Heart right ventricle (tissue), 16 donors: Measurements from ENCODE around the gene GALNTL6. TPM values are rescaled to one million over a fixed set of nuclear protein-coding genes. Genes with fewer than 3 reads are reported as not detected.
A peak's percentile ranks its signal among the peaks of the same experiment; 100 is the strongest.

Experiments
- ATAC-seq, 8 donors: fragments of 200-7000 bp; cut with Tn5 transposase; one replicate each; pipeline ENCODE4 v1.9.1; 2020; ENCODE audit warnings: mild to moderate bottlenecking in 8 of 8, moderate library complexity in 8 of 8, moderate number of reproducible peaks in 1 of 8
- DNase-seq, 2 donors: peaks; one replicate each; pipeline ENCODE4 v3.0.0-alpha.2; 2020
- H3K27ac ChIP-seq, 10 donors: fragments of 200-600 bp; sonication (generic) in 2 of 10; one replicate each; pipeline versions ENCODE4 v1.5.0 to v1.8.0; 2020 to 2022; ENCODE audit warnings: mild to moderate bottlenecking in 3 of 10
- H3K27me3 ChIP-seq, 7 donors: fragments of 200-600 bp; one replicate each; pipeline ENCODE4 v1.8.0; 2021 to 2022; ENCODE audit warnings: mild to moderate bottlenecking in 2 of 7
- H3K36me3 ChIP-seq, 9 donors: fragments of 200-600 bp; sonication (generic) in 1 of 9; one replicate each; pipeline versions ENCODE4 v1.5.0 to v1.8.0; 2020 to 2022; ENCODE audit warnings: mild to moderate bottlenecking in 2 of 9
- H3K4me1 ChIP-seq, 9 donors: fragments of 200-600 bp; sonication (generic) in 1 of 9; one replicate each; pipeline versions ENCODE4 v1.5.0 to v1.8.0; 2020 to 2022; ENCODE audit warnings: mild to moderate bottlenecking in 4 of 9
- H3K4me3 ChIP-seq, 10 donors: fragments of 200-600 bp; sonication (generic) in 2 of 10; one replicate each; pipeline versions ENCODE4 v1.5.0 to v1.8.0; 2020 to 2022; ENCODE audit warnings: mild to moderate bottlenecking in 7 of 10, moderate library complexity in 2 of 10
- H3K9me3 ChIP-seq, 11 donors: fragments of 200-600 bp in 10 of 11; sonication (generic) in 2 of 11; one replicate each; pipeline versions ENCODE4 v1.5.0 to v1.8.0; 2013 to 2022; ENCODE audit warnings: mild to moderate bottlenecking in 2 of 11, control low read depth in 1 of 11, moderate library complexity in 1 of 11
- CTCF ChIP-seq, 9 donors: fragments of 200-600 bp; sonication (generic) in 2 of 9; IDR thresholded peaks; one replicate each; pipeline versions ENCODE4 v1.5.0 to v1.8.0; 2021 to 2022; ENCODE audit warnings: antibody characterized with exemption in 9 of 9, mild to moderate bottlenecking in 5 of 9, moderate library complexity in 1 of 9
- WGBS, 2 donors: extraction: QIAGEN DNeasy Blood & Tissue Kit; methylation state at CpG; one replicate each; pipeline ENCODE4 v1.1.7; 2013; ENCODE audit warnings: inconsistent platforms in 1 of 2; 5-methylcytosine and 5-hydroxymethylcytosine counted together
- intact Hi-C, 10 donors: fragments of 100-400 bp; cut with DNase I; formaldehyde crosslinking; loops; one replicate each; pipeline versions ENCODE4 v1.11.1 to v1.14.2; 2022
- polyA plus RNA-seq, 2 donors: library from polyadenylated mRNA; stranded (reverse); fragments of 200-250 nt; gene quantifications; one replicate each; pipeline ENCODE4 v1.2.3, GENCODE V29; 2013
- total RNA-seq, 10 donors: library from RNA; stranded (reverse); fragmentation: NEBNext Ultra II Directional in 3 of 10; extraction: Animal tissue kit (Norgen Biotek cat#: 25700) in 3 of 10; gene quantifications; one replicate each; pipeline versions ENCODE4 v1.2.1 to v1.2.4, GENCODE V29; 2021 to 2023
- donor health status: Arrhythmogenic right ventricular cardiomyopathy.
- donor health status: ischemic (EF 13 %, LVEDD 7.1; RV severe dilation, severe dysfunction).
- donor health status: healthy with polysubstance abuse.
- donor health status: DM: no; HTN: yes; CAD: no.
- donor health status: DM: no; HTN: no; CAD: no.
- donor health status: ischemic (EF 25% LVEDD 6.9; RV normal size, moderate dysfunction).
- donor health status: ischemic (EF 25% LVEDD 5.7; RV mildly dilated, moderate dysfunction).
- donor health status: healthy.
- donor health status: DM: yes; HTN: yes; CAD: no.
- donor health status: Ischemic cardiomyopathy.
- donor health status: ischemic (EF 35%, LVEDD 5.7; RV mildly dilated, moderate dysfunction).
- donor health status: nonischemic (EF 11% LVEDD 7.7; RV severe dilation, severe dysfunction).
- donor health status: DM: yes; HTN: yes; CAD: no.
- donor health status: PGD.
- donor health status: ischemic (EF 29% LVEDD 5.4; RV normal size, mild dysfunction).
- donor health status: nonischemic (EF 23%, LVEDD 6.1; RV moderate dilation, normal function).

Gene GALNTL6
- total and polyA plus RNA-seq, 12 donors = 0.14 to 2.6 (median 0.49) TPM; not detected in 6

GRCh38 chr4:173025131-173025530 lies 1211.9 kb downstream of the GALNTL6 start:
- H3K4me3 ChIP-seq = no peak overlapping the region
- no peak overlapping the region for H3K27ac ChIP-seq
- peak in 7 of 8 donors; percentile 69 to 84 (median 80) for ATAC-seq
- DNase-seq = peak in 1 of 2 donors; percentile 72
- H3K9me3 ChIP-seq = no peaks in the 10 kb centered on the region
- H3K27me3 ChIP-seq = no peaks in the 10 kb centered on the region
- intact Hi-C loops = loop anchor here in 6 of 10 donors (1.0 to 10.0 kb wide), 7 partner anchors 140 to 390 kb away; partner anchors contain the start of gene GALNT7 (in 1 of the 6)
- WGBS, 2 donors = 98 to 100% methylated on average over 1 of the region's 1 CpG
- H3K4me1 ChIP-seq = peaks cover 0 to 8% (median 0%) of the 10 kb centered on the region in 9 donors
- TF ChIP-seq CTCF (IDR thresholded peaks at IDR 0.05) = peak; percentile 38 to 77 (median 71)
- no peaks in the 10 kb centered on the region for H3K36me3 ChIP-seq

GRCh38 chr4:173037242-173037641 lies 1224.0 kb downstream of the GALNTL6 start:
- no peaks in the 10 kb centered on the region for H3K36me3 ChIP-seq
- ATAC-seq = no peak
- H3K4me3 ChIP-seq = no peak overlapping the region
- H3K27ac ChIP-seq = no peak overlapping the region
- no peaks in the 10 kb centered on the region for H3K9me3 ChIP-seq
- intact Hi-C loops = loop anchor here in 1 of 10 donors (5.0 kb wide), 1 partner anchor 135 kb away; no protein-coding TSS in a partner anchor
- no peak for TF ChIP-seq CTCF (IDR thresholded peaks at IDR 0.05)
- peaks cover 0 to 5% (median 0%) of the 10 kb centered on the region in 7 donors for H3K27me3 ChIP-seq
- H3K4me1 ChIP-seq = peaks cover 0 to 29% (median 15%) of the 10 kb centered on the region in 9 donors
- DNase-seq = no peak
- WGBS, 2 donors = 98 to 100% methylated on average over 1 of the region's 1 CpG

- H3K27ac ChIP-seq = peak overlapping the region in 1 of 10 donors; percentile 11
- intact Hi-C loops = loop anchor here in 1 of 10 donors (5.0 kb wide), 1 partner anchor 134 kb away; no protein-coding TSS in a partner anchor
- no peaks in the 10 kb centered on the region for H3K9me3 ChIP-seq
- ATAC-seq (no peak), DNase-seq (no peak)
- 60 to 64% methylated on average over 6 of the region's 6 CpGs for WGBS, 2 donors
- no peaks in the 10 kb centered on the region for H3K36me3 ChIP-seq
- no peak overlapping the region for H3K4me3 ChIP-seq
- peaks cover 0 to 29% (median 15%) of the 10 kb centered on the region in 9 donors for H3K4me1 ChIP-seq
- TF ChIP-seq CTCF (IDR thresholded peaks at IDR 0.05) = no peak
- peaks cover 0 to 5% (median 0%) of the 10 kb centered on the region in 7 donors for H3K27me3 ChIP-seq
Measured at GRCh38 chr4:173038192-173038896, 1225.1 kb downstream of the GALNTL6 start.

- Histone ChIP-seq H3K4me1 (peaks cover 0 to 29% (median 15%) of the 10 kb centered on the region in 9 donors), H3K4me3 (peak overlapping the region in 2 of 10 donors; percentile 5 to 18), H3K9me3 (no peaks in the 10 kb centered on the region), H3K36me3 (no peaks in the 10 kb centered on the region), H3K27ac (peak overlapping the region in 8 of 10 donors; percentile 27 to 68 (median 40)), H3K27me3 (peaks cover 0 to 5% (median 0%) of the 10 kb centered on the region in 7 donors)
- ATAC-seq (peak in 7 of 8 donors; percentile 52 to 88 (median 78)), DNase-seq (peak in 1 of 2 donors; percentile 36)
- intact Hi-C loops = loop anchor here in 1 of 10 donors (5.0 kb wide), 1 partner anchor 132 kb away; no protein-coding TSS in a partner anchor
- TF ChIP-seq CTCF (IDR thresholded peaks at IDR 0.05) = no peak
- 31 to 44% methylated on average over 5 of the region's 5 CpGs for WGBS, 2 donors
Measured at GRCh38 chr4:173039617-173040577, 1226.7 kb downstream of the GALNTL6 start.
